Left lung (tissue), 10 donors: Measurements from ENCODE around the gene MAPK9. TPM values are rescaled to one million over a fixed set of nuclear protein-coding genes. Genes with fewer than 3 reads are reported as not detected.

Experiments used
- ATAC-seq: fragments of 200-7000 bp; cut with Tn5 transposase; one replicate; pipeline ENCODE4 v1.9.1; 2020; ENCODE audit warnings: moderate library complexity
- DNase-seq, 4 donors: peaks; one replicate each; pipeline ENCODE4 v3.0.0-alpha.2; 2013 to 2020
- H3K27ac ChIP-seq, 2 donors: fragments of 200-600 bp; sonication (generic) in 1 of 2; one replicate each; pipeline versions ENCODE4 v1.5.0 to v1.8.0; 2020 to 2021
- H3K27me3 ChIP-seq, 2 donors: fragments of 200-600 bp; sonication (generic) in 1 of 2; one replicate each; pipeline versions ENCODE4 v1.5.0 to v1.8.0; 2020 to 2021
- H3K36me3 ChIP-seq, 2 donors: fragments of 200-600 bp; sonication (generic) in 1 of 2; one replicate each; pipeline versions ENCODE4 v1.5.0 to v1.8.0; 2020 to 2021
- H3K4me1 ChIP-seq, 2 donors: fragments of 200-600 bp; one replicate each; pipeline ENCODE4 v1.8.0; 2021
- H3K4me3 ChIP-seq, 2 donors: fragments of 200-600 bp; sonication (generic) in 1 of 2; one replicate each; pipeline versions ENCODE4 v1.5.0 to v1.8.0; 2020 to 2021; ENCODE audit warnings: mild to moderate bottlenecking in 1 of 2
- H3K9me3 ChIP-seq, 2 donors: fragments of 200-600 bp; sonication (generic) in 1 of 2; one replicate each; pipeline versions ENCODE4 v1.5.0 to v1.8.0; 2020 to 2021
- intact Hi-C, 2 donors: fragments of 100-400 bp; cut with DNase I; formaldehyde crosslinking; loops; one replicate each; pipeline versions ENCODE4 v1.11.2 to v1.14.2; 2022
- polyA plus RNA-seq, 6 donors: library from polyadenylated mRNA; unstranded; fragments of 120-200 nt; gene quantifications; one replicate each; pipeline ENCODE4 v1.2.1, GENCODE V29; 2013; ENCODE audit not compliant: insufficient read length in 6 of 6
- total RNA-seq, 2 donors: library from RNA; stranded (reverse); fragmentation: NEBNext Ultra II Directional; extraction: Animal tissue kit (Norgen Biotek cat#: 25700); gene quantifications; one replicate each; pipeline ENCODE4 v1.2.1, GENCODE V29; 2021
- TF ChIP-seq, protein P1 (sequence below), 2 donors: fragments of 200-600 bp; sonication (generic) in 1 of 2; IDR thresholded peaks; one replicate each; pipeline versions ENCODE4 v1.5.0 to v1.8.0; 2021; ENCODE audit warnings: antibody characterized with exemption in 2 of 2
- donor health status: DM: no; HTN: yes; CAD: no.
- donor health status: DM: no; HTN: no; CAD: no.

MAPK9 gene
- total and polyA plus RNA-seq, 8 donors: 36.2 to 44.9 (median 38.4) TPM

DNA sequence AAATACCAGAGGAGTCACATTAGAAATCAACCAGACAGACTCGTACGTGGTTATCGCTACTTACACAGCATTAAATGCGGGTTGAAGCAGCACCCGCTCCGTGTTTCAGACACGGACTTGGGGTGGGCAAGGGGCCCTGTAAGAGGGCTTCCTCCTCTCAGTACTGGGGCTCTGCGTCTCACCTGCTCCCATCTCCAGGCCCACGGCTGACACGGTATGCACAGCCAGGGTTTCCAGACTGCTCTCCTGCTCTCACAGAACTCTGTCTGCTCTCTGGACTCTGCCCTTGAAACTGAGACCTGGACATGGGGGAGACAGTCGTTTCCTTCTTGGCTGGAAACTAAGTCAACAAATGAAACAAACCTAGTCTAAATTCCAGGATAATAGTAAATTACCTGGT is 58.2 kb downstream of the MAPK9 start:
- ATAC-seq (no peak), DNase-seq (no peak)
- Histone ChIP-seq H3K4me3 (no peak overlapping the region), H3K36me3 (peaks cover 0 to 90% of the 10 kb centered on the region in 2 donors), H3K9me3 (peaks cover 0 to 37% of the 10 kb centered on the region in 2 donors), H3K27ac (no peak overlapping the region), H3K27me3 (no peaks in the 10 kb centered on the region), H3K4me1 (no peaks in the 10 kb centered on the region)
- intact Hi-C loops: no loop called here
- TF ChIP-seq, protein P1, sequence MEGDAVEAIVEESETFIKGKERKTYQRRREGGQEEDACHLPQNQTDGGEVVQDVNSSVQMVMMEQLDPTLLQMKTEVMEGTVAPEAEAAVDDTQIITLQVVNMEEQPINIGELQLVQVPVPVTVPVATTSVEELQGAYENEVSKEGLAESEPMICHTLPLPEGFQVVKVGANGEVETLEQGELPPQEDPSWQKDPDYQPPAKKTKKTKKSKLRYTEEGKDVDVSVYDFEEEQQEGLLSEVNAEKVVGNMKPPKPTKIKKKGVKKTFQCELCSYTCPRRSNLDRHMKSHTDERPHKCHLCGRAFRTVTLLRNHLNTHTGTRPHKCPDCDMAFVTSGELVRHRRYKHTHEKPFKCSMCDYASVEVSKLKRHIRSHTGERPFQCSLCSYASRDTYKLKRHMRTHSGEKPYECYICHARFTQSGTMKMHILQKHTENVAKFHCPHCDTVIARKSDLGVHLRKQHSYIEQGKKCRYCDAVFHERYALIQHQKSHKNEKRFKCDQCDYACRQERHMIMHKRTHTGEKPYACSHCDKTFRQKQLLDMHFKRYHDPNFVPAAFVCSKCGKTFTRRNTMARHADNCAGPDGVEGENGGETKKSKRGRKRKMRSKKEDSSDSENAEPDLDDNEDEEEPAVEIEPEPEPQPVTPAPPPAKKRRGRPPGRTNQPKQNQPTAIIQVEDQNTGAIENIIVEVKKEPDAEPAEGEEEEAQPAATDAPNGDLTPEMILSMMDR (IDR thresholded peaks at IDR 0.05): no peak

DNA sequence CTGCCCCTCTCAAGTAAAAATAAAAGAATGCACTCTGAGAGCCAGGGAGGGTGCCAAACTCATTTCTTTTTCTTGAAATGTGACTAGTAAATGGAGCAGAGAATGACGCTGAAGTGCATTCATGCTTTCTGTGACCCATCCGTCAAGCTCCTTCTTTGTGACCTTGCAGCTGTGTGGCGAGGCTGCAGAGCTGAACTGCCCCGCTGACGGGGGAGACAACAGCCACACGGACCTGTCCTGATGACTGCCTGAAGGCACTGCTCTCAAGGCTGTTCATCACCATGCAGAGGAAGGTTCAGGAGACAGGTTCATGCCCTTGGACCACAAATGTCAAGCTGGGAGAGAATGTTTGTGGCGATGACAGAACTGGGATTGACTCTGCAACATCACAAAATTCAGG is 61.9 kb downstream of the MAPK9 start:
- no peak for ATAC-seq
- TF ChIP-seq, protein P1 (IDR thresholded peaks at IDR 0.05): no peak
- Histone ChIP-seq H3K36me3 (peaks cover 0 to 58% of the 10 kb centered on the region in 2 donors), H3K27me3 (no peaks in the 10 kb centered on the region), H3K4me3 (no peak overlapping the region), H3K4me1 (no peaks in the 10 kb centered on the region), H3K27ac (no peak overlapping the region), H3K9me3 (peaks cover 0 to 48% of the 10 kb centered on the region in 2 donors)
- intact Hi-C loops: no loop called here
- DNase-seq: no peak

DNA sequence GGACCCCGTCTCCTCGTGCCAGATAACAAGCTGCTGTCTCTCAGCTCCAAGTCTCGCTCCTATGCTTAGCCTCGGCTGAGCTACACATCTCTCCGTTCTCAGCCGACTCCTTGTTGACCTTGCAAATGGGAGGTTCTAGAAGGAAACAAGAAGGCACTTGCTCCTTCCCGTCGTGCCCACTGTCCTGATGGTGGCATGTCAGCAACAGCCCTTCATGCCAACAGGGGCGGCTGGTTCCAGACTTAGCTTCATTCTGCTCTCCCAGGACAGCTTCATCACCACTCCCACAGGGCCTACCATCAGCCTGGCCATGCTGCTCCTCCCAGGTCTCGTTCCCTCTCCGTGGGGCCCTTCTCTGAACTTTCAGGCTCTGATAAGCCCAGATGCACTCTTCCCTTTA is 69.8 kb downstream of the MAPK9 start:
- no peaks in the 10 kb centered on the region for H3K27me3 ChIP-seq
- H3K4me1 ChIP-seq: no peaks in the 10 kb centered on the region
- DNase-seq (no peak), ATAC-seq (no peak)
- TF ChIP-seq, protein P1 (IDR thresholded peaks at IDR 0.05): no peak
- intact Hi-C loops: no loop called here
- H3K9me3 ChIP-seq: peaks cover 0 to 99% of the 10 kb centered on the region in 2 donors
- H3K27ac ChIP-seq: no peak overlapping the region
- no peak overlapping the region for H3K4me3 ChIP-seq
- H3K36me3 ChIP-seq: peaks cover 0 to 6% of the 10 kb centered on the region in 2 donors

DNA sequence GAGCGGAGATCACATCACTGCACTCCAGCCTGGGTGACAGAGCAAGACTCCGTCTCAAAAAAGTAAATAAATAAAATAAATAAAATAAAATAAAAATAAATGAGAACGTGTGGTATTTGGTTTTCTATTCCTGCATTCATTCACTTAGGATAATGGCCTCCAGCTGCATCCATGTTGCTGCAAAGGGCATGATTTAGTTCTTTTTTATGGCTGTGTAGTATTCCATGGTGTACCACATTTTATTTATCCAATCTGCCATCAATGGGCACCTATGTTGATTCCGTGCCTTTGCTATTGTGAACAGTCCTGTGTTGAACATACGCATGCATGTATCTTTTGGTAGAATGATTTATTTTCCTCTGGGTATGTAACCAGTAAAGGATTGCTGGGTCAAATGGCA is 74.1 kb downstream of the MAPK9 start:
- Histone ChIP-seq H3K4me1 (no peaks in the 10 kb centered on the region), H3K4me3 (no peak overlapping the region), H3K36me3 (no peaks in the 10 kb centered on the region), H3K9me3 (peaks cover 0 to 77% of the 10 kb centered on the region in 2 donors), H3K27me3 (peaks cover 0 to 4% of the 10 kb centered on the region in 2 donors), H3K27ac (no peak overlapping the region)
- ATAC-seq (no peak), DNase-seq (no peak)
- intact Hi-C loops: no loop called here
- TF ChIP-seq, protein P1 (IDR thresholded peaks at IDR 0.05): no peak

DNA sequence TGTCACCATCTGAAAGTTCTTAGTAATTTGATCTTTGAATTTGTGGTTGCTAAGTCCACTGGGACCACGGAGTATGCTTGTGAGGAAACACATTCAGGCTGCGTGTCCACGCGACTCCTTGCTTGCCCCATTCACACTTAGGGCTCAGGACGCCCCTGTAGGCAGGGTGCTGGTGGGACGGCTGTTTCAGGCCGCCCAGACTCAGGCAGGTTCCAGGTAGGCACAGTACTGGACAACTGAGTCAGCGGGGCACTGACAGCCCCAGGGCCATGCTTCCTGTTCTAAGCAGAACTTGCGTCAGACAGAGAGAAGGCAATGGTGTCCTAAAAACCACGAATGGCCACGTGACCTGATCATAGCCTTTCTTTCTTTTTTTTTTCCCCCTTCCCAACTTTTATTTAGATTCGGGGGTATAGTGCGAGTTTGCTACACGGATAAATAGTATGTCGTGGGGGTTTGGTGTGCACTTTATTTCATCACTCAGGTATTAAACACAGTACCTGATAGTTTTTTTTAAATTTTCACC is 75.2 kb downstream of the MAPK9 start:
- intact Hi-C loops: no loop called here
- no peak overlapping the region for H3K4me3 ChIP-seq
- H3K27ac ChIP-seq: no peak overlapping the region
- ATAC-seq (no peak), DNase-seq (no peak)
- TF ChIP-seq, protein P1 (IDR thresholded peaks at IDR 0.05): no peak
- H3K36me3 ChIP-seq: no peaks in the 10 kb centered on the region
- no peaks in the 10 kb centered on the region for H3K4me1 ChIP-seq
- H3K9me3 ChIP-seq: peaks cover 0 to 66% of the 10 kb centered on the region in 2 donors
- peaks cover 0 to 15% of the 10 kb centered on the region in 2 donors for H3K27me3 ChIP-seq
